Stomach (tissue), 4 donors: ENCODE measurements around the gene BCAR3.

Experiments used
- POLR2A ChIP-seq, 4 donors: fragments of 450-650 bp; IDR thresholded peaks; one replicate each; pipeline ENCODE4 v1.6.1; 2016; ENCODE audit warnings: antibody characterized with exemption in 4 of 4, control low read depth in 2 of 4, mild to moderate bottlenecking in 1 of 4, moderate library complexity in 1 of 4
- POLR2AphosphoS5 ChIP-seq, 3 donors: sonication (generic); formaldehyde crosslinking; IDR thresholded peaks; one replicate each; pipeline ENCODE4 v1.6.1; 2016; ENCODE audit warnings: antibody characterized with exemption in 3 of 3
- TF ChIP-seq, protein P1 (sequence below), 7 experiments: fragments of 450-650 bp in 4 of 7; fragments of 200-600 bp in 3 of 7; sonication (generic) in 3 of 7; IDR thresholded peaks; one replicate each; pipeline ENCODE4 v1.5.1; 2016 to 2019; ENCODE audit warnings: antibody characterized with exemption in 7 of 7, control low read depth in 2 of 7, mild to moderate bottlenecking in 1 of 7

- TF ChIP-seq, protein P1, sequence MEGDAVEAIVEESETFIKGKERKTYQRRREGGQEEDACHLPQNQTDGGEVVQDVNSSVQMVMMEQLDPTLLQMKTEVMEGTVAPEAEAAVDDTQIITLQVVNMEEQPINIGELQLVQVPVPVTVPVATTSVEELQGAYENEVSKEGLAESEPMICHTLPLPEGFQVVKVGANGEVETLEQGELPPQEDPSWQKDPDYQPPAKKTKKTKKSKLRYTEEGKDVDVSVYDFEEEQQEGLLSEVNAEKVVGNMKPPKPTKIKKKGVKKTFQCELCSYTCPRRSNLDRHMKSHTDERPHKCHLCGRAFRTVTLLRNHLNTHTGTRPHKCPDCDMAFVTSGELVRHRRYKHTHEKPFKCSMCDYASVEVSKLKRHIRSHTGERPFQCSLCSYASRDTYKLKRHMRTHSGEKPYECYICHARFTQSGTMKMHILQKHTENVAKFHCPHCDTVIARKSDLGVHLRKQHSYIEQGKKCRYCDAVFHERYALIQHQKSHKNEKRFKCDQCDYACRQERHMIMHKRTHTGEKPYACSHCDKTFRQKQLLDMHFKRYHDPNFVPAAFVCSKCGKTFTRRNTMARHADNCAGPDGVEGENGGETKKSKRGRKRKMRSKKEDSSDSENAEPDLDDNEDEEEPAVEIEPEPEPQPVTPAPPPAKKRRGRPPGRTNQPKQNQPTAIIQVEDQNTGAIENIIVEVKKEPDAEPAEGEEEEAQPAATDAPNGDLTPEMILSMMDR (IDR thresholded peaks at IDR 0.05) = no peak
- TF ChIP-seq POLR2AphosphoS5 (IDR thresholded peaks at IDR 0.05) (no peak), POLR2A (IDR thresholded peaks at IDR 0.05) (no peak)
Observed at GRCh38 chr1:93565496-93566206, 116.0 kb downstream of the BCAR3 start.
